Ishikawa (cell line): Measurements from ENCODE around the gene SEPHS1.

Experiments used
- CEBPB ChIP-seq: IDR thresholded peaks from 2 replicates; pipeline ENCODE4 v1.6.1; 2012
- CREB1 ChIP-seq: IDR thresholded peaks from 2 replicates; pipeline ENCODE4 v1.6.1; 2012; ENCODE audit warnings: low read depth
- EGR1 ChIP-seq: IDR thresholded peaks from 2 replicates; pipeline ENCODE4 v1.6.1; 2012
- EP300 ChIP-seq: IDR thresholded peaks from 2 replicates; pipeline ENCODE4 v1.6.1; 2012; ENCODE audit warnings: borderline replicate concordance
- FOXM1 ChIP-seq: IDR thresholded peaks from 2 replicates; pipeline ENCODE4 v1.6.1; 2012; ENCODE audit warnings: low read depth, borderline replicate concordance
- NFIC ChIP-seq: IDR thresholded peaks from 2 replicates; pipeline ENCODE4 v1.6.1; 2012
- RAD21 ChIP-seq: IDR thresholded peaks from 2 replicates; pipeline ENCODE4 v1.6.1; 2012; ENCODE audit warnings: low read depth
- TAF1 ChIP-seq: IDR thresholded peaks from 2 replicates; pipeline ENCODE4 v1.6.1; 2012; ENCODE audit warnings: low read depth, mild to moderate bottlenecking
- TCF12 ChIP-seq: IDR thresholded peaks from 2 replicates; pipeline ENCODE4 v1.6.1; 2012; ENCODE audit warnings: low read depth
- TEAD4 ChIP-seq: IDR thresholded peaks from 2 replicates; pipeline ENCODE4 v1.6.1; 2012
- YY1 ChIP-seq: IDR thresholded peaks from 2 replicates; pipeline ENCODE4 v1.6.1; 2012; ENCODE audit warnings: low read depth
- ZBTB7A ChIP-seq: IDR thresholded peaks from 2 replicates; pipeline ENCODE4 v1.6.1; 2012; ENCODE audit warnings: low read depth
- TF ChIP-seq, protein P1 (sequence below): IDR thresholded peaks from 2 replicates; pipeline ENCODE4 v1.6.1; 2012
- TF ChIP-seq, protein P2 (sequence below): IDR thresholded peaks from 2 replicates; pipeline ENCODE4 v1.6.1; 2012
- TF ChIP-seq, protein P3 (sequence below): IDR thresholded peaks from 2 replicates; pipeline ENCODE4 v1.6.1; 2012; ENCODE audit warnings: low read depth, mild to moderate bottlenecking

Gene SEPHS1

DNA sequence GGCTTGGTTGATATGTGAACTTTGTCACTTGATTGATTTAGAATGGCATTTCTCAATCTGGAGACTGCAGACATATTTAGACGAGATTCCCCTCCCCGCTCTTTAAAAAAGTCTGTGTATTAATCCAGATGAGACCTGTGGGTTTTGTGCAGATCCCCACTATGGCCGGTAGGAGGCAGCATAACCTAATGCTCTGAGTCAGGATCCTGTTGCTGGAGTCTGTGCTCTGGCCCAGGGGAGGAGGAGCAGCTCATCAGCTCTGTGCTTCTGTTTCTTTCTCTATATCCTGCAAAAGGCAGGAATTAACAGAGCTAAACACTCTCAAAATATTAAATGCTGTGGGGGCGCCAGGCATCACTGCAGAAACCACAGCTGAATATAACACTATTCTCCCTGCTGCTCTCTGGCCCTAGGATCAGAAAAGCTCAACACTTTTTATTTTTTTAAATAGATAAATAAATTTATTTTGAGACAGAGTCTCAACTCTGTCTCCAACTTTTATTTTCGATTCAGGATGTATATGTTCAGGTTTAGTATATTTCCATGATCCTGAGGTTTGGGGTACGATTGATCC lies 23.9 kb upstream of the SEPHS1 start:
- TF ChIP-seq YY1 = no peak
- peak; percentile 98 for TF ChIP-seq RAD21

- TF ChIP-seq, protein P1, sequence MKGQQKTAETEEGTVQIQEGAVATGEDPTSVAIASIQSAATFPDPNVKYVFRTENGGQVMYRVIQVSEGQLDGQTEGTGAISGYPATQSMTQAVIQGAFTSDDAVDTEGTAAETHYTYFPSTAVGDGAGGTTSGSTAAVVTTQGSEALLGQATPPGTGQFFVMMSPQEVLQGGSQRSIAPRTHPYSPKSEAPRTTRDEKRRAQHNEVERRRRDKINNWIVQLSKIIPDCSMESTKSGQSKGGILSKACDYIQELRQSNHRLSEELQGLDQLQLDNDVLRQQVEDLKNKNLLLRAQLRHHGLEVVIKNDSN = no peak
- TF ChIP-seq CEBPB (no peak), YY1 (no peak), EGR1 (no peak), NFIC (no peak)
Observed at GRCh38 chr10:13366891-13367290, 18.8 kb upstream of the SEPHS1 start.

DNA sequence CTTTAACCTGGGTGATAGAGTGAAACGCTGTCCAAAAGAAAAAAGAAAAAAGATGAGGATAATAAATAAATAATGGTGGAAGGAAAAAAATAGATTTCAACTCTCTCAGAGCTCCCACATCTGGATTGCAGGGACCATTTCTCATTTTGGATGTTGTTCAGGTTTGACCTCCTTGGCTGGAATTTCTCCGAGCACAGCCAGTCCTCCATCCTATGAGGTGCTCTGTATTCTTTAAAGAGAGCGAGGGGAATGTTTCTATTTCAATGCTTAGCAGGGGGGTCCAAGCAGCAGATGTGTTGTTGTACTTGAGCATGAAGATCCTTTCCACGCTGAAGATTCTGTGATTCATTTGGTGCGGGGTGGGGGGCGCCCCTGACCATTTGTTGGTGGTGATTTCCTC lies 17.7 kb upstream of the SEPHS1 start:
- TF ChIP-seq, protein P2, sequence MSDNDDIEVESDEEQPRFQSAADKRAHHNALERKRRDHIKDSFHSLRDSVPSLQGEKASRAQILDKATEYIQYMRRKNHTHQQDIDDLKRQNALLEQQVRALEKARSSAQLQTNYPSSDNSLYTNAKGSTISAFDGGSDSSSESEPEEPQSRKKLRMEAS = no peak
- TF ChIP-seq NFIC = no peak

- TF ChIP-seq ZBTB7A (no peak), YY1 (no peak), FOXM1 (no peak), TAF1 (no peak), RAD21 (no peak), CEBPB (no peak), TEAD4 (no peak), TCF12 (no peak), CREB1 (no peak), EP300 (no peak), NFIC (no peak)
- TF ChIP-seq, protein P1 = no peak
- TF ChIP-seq, protein P3, sequence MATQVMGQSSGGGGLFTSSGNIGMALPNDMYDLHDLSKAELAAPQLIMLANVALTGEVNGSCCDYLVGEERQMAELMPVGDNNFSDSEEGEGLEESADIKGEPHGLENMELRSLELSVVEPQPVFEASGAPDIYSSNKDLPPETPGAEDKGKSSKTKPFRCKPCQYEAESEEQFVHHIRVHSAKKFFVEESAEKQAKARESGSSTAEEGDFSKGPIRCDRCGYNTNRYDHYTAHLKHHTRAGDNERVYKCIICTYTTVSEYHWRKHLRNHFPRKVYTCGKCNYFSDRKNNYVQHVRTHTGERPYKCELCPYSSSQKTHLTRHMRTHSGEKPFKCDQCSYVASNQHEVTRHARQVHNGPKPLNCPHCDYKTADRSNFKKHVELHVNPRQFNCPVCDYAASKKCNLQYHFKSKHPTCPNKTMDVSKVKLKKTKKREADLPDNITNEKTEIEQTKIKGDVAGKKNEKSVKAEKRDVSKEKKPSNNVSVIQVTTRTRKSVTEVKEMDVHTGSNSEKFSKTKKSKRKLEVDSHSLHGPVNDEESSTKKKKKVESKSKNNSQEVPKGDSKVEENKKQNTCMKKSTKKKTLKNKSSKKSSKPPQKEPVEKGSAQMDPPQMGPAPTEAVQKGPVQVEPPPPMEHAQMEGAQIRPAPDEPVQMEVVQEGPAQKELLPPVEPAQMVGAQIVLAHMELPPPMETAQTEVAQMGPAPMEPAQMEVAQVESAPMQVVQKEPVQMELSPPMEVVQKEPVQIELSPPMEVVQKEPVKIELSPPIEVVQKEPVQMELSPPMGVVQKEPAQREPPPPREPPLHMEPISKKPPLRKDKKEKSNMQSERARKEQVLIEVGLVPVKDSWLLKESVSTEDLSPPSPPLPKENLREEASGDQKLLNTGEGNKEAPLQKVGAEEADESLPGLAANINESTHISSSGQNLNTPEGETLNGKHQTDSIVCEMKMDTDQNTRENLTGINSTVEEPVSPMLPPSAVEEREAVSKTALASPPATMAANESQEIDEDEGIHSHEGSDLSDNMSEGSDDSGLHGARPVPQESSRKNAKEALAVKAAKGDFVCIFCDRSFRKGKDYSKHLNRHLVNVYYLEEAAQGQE = no peak
- TF ChIP-seq, protein P2 = no peak
Observed at GRCh38 chr10:13365243-13365642, 17.1 kb upstream of the SEPHS1 start.

- TF ChIP-seq FOXM1 = no peak
- no peak for TF ChIP-seq NFIC
- TF ChIP-seq, protein P1 = no peak
- TF ChIP-seq CREB1 = no peak
- no peak for TF ChIP-seq TEAD4
- TF ChIP-seq, protein P3 = no peak
- no peak for TF ChIP-seq RAD21
- no peak for TF ChIP-seq EGR1
- no peak for TF ChIP-seq ZBTB7A
- TF ChIP-seq TCF12 = no peak
- TF ChIP-seq EP300 = no peak
- no peak for TF ChIP-seq TAF1
- TF ChIP-seq, protein P2 = no peak
- no peak for TF ChIP-seq YY1
- no peak for TF ChIP-seq CEBPB
Observed at GRCh38 chr10:13360587-13360986, 12.5 kb upstream of the SEPHS1 start.

DNA sequence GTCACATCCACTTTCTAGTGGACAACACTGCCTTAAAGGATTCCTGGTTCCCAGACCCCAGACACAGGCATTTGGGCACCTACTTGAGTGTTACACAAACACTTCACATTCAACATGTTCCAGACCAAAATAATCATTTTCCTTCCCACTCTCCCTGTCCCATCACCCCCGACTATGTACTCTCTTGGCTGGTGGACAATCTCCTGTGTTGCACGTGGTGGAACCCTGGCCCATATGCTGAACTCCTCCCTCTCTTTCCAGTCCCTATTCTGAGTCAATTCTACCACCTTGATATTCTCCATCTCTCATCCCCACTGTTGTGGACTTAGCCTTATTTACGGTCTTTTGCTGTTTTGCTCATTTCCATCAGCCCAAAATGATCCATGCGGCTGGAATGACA lies 8.3 kb upstream of the SEPHS1 start:
- TF ChIP-seq ZBTB7A (no peak), TAF1 (no peak), CREB1 (no peak), CEBPB (no peak), RAD21 (no peak), TEAD4 (no peak), EP300 (no peak), YY1 (no peak)
- TF ChIP-seq, protein P3 = no peak
- TF ChIP-seq, protein P1 = no peak
- TF ChIP-seq, protein P2 = no peak
